HUES6 (cell line): ENCODE results near the gene A3GALT2.

Source experiments
- H3K27ac ChIP-seq: 2 replicates; pipeline ENCODE4 v1.7.0; 2013; ENCODE audit warnings: low read depth, mild to moderate bottlenecking, low read length, inconsistent platforms
- H3K27me3 ChIP-seq: 2 replicates; pipeline ENCODE4 v1.6.1; 2013; ENCODE audit warnings: low read length; ENCODE audit not compliant: control insufficient read depth, insufficient read depth
- H3K36me3 ChIP-seq: 2 replicates; pipeline ENCODE4 v1.6.1; 2013; ENCODE audit warnings: low read length; ENCODE audit not compliant: control insufficient read depth, insufficient read depth
- H3K4me1 ChIP-seq: 2 replicates; pipeline ENCODE4 v1.6.1; 2013; ENCODE audit warnings: low read length; ENCODE audit not compliant: control insufficient read depth, insufficient read depth
- H3K4me3 ChIP-seq: 2 replicates; pipeline ENCODE4 v1.5.1; 2013; ENCODE audit warnings: low read depth, low read length
- H3K9ac ChIP-seq: one replicate; pipeline ENCODE4 v1.6.1; 2013; ENCODE audit warnings: mild to moderate bottlenecking, low read length
- H3K9me3 ChIP-seq: 2 replicates; pipeline ENCODE4 v1.6.1; 2013; ENCODE audit warnings: low read depth, low read length; ENCODE audit not compliant: control insufficient read depth, insufficient read depth

Gene A3GALT2

GRCh38 chr1:33350611-33351280 lies 29.8 kb upstream of the A3GALT2 start:
- Histone ChIP-seq H3K9me3 (no peaks in the 10 kb centered on the region), H3K4me1 (peaks cover 33% of the 10 kb centered on the region), H3K36me3 (no peaks in the 10 kb centered on the region), H3K27ac (no peak overlapping the region), H3K27me3 (peaks cover 94% of the 10 kb centered on the region), H3K9ac (peak overlapping the region; percentile 77), H3K4me3 (peak overlapping the region; percentile 77)

GRCh38 chr1:33349778-33350610 lies 29.1 kb upstream of the A3GALT2 start:
- Histone ChIP-seq H3K9ac (peak overlapping the region; percentile 77), H3K4me3 (peak overlapping the region; percentile 77), H3K27me3 (peaks cover 91% of the 10 kb centered on the region), H3K36me3 (no peaks in the 10 kb centered on the region), H3K27ac (no peak overlapping the region), H3K4me1 (peaks cover 33% of the 10 kb centered on the region), H3K9me3 (no peaks in the 10 kb centered on the region)

DNA sequence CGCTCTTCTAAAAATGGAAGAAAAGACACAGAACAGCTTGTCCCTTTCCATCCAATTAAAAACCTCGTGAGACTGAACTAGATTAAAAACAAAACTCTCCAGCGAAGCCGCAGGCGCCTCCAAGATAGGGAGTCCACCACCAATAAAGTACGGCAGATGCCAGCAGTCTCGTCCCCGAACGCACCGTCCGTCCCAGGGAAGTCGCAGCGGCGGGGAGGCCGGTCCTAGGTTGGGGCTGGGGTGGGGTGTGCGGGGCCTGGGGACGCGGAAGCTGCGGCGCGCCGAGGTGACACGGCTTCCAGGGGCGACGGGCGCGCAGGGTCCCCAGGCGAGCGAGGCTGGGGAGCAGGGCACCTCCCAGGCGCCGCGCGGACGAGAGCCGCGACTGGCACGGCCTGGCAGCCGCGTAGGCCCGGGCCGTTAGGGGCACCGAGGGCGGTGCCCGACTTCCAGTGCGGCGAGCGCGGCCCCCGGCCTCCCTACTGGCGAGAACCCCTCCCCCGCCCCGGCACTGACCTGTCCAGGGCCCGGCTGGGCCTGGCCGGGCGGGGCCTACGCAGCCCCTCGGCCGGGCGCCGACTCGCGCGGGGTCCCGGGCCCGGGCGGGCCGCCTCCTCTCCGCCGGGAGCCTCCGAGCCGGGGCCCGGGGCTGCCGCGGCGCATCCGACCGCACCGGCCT lies 28.3 kb upstream of the A3GALT2 start:
- peak overlapping the region; percentile 63 for H3K9ac ChIP-seq
- H3K4me1 ChIP-seq, result peaks cover 33% of the 10 kb centered on the region
- H3K4me3 ChIP-seq, result peak overlapping the region; percentile 67
- H3K27me3 ChIP-seq, result peaks cover 90% of the 10 kb centered on the region
- H3K27ac ChIP-seq, result no peak overlapping the region
- H3K9me3 ChIP-seq, result no peaks in the 10 kb centered on the region
- no peaks in the 10 kb centered on the region for H3K36me3 ChIP-seq

DNA sequence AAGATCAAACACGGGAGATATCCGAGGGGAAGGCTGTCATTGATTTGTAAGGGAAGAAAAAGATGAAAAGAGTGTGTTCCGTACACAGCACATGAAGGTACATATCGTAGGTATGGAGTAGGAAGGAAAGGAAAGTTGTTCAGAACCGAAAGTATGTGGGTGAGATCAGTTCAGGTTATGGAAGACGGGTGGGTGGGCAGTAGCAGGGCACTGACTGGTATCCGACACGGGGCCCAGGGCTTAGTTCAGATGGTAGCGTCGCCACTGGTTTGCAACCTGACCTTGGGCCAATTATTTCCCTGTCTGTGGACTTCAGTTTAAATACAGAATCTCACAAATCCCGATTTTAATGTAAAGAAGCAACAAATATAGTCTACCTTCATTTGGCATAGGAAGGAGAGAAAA lies 27.8 kb upstream of the A3GALT2 start:
- H3K4me3 ChIP-seq, result peak overlapping the region; percentile 67
- peaks cover 33% of the 10 kb centered on the region for H3K4me1 ChIP-seq
- H3K9ac ChIP-seq, result no peak overlapping the region
- no peak overlapping the region for H3K27ac ChIP-seq
- H3K36me3 ChIP-seq, result no peaks in the 10 kb centered on the region
- peaks cover 90% of the 10 kb centered on the region for H3K27me3 ChIP-seq
- H3K9me3 ChIP-seq, result no peaks in the 10 kb centered on the region

- peaks cover 33% of the 10 kb centered on the region for H3K4me1 ChIP-seq
- H3K27ac ChIP-seq, result no peak overlapping the region
- H3K9me3 ChIP-seq, result no peaks in the 10 kb centered on the region
- H3K4me3 ChIP-seq, result peak overlapping the region; percentile 67
- H3K9ac ChIP-seq, result no peak overlapping the region
- H3K27me3 ChIP-seq, result peaks cover 87% of the 10 kb centered on the region
- no peaks in the 10 kb centered on the region for H3K36me3 ChIP-seq
These were observed 27.3 kb upstream of the A3GALT2 start for GRCh38 chr1:33348194-33348593.

- no peak overlapping the region for H3K9ac ChIP-seq
- H3K27ac ChIP-seq, result no peak overlapping the region
- peaks cover 38% of the 10 kb centered on the region for H3K4me1 ChIP-seq
- peaks cover 82% of the 10 kb centered on the region for H3K27me3 ChIP-seq
- no peaks in the 10 kb centered on the region for H3K9me3 ChIP-seq
- peak overlapping the region; percentile 17; the same call in 1 of the 2 replicates for H3K4me3 ChIP-seq
- H3K36me3 ChIP-seq, result no peaks in the 10 kb centered on the region
These were observed 26.7 kb upstream of the A3GALT2 start for GRCh38 chr1:33347650-33347992.

DNA sequence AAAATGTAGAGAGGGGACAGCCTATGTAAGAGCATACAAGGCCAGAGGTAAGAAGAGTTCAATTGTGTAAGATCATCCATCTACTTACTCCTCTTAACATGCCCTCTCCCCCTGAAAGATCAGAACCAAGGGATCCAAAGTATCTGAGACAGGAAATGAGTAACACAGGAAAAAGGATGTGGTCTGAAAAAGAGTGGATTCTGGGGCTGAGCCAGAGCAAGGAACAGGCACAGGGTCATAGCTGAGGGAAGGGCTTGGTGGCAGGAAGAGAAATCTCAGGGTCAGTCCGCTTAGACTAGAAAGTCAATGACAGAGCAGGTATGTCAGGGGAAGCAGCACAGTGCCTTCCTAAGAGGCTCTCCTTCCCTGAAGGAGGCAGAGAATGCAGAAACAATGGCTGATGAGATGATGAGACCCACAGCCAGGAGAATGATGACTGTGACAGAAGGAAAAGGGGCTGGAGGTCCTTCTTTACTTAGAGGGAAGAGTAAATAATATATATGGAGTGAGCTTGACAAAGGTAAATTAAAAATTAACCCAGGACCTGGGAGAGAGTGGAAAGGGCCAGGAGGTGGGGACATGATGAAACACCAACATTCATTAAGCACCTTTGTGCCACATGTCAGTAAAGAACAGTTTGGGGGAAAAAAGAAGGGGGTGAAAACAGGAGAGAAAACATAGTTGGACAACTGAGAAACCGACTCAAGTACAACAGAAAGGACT lies 26.2 kb upstream of the A3GALT2 start:
- H3K27ac ChIP-seq, result no peak overlapping the region
- no peaks in the 10 kb centered on the region for H3K36me3 ChIP-seq
- 0 out of 2 replicates have a peak overlapping the region, but pooled peaks have one; percentile 17 for H3K4me3 ChIP-seq
- no peaks in the 10 kb centered on the region for H3K9me3 ChIP-seq
- peaks cover 76% of the 10 kb centered on the region for H3K27me3 ChIP-seq
- peaks cover 43% of the 10 kb centered on the region for H3K4me1 ChIP-seq
- H3K9ac ChIP-seq, result no peak overlapping the region

- H3K4me3 ChIP-seq, result no peak overlapping the region
- H3K36me3 ChIP-seq, result no peaks in the 10 kb centered on the region
- H3K9ac ChIP-seq, result no peak overlapping the region
- peaks cover 76% of the 10 kb centered on the region for H3K27me3 ChIP-seq
- no peaks in the 10 kb centered on the region for H3K9me3 ChIP-seq
- H3K4me1 ChIP-seq, result peaks cover 49% of the 10 kb centered on the region
- no peak overlapping the region for H3K27ac ChIP-seq
These were observed 25.6 kb upstream of the A3GALT2 start for GRCh38 chr1:33346533-33346926.

GRCh38 chr1:33344896-33345560 lies 24.1 kb upstream of the A3GALT2 start:
- H3K36me3 ChIP-seq, result no peaks in the 10 kb centered on the region
- peaks cover 54% of the 10 kb centered on the region for H3K4me1 ChIP-seq
- H3K9ac ChIP-seq, result no peak overlapping the region
- peaks cover 69% of the 10 kb centered on the region for H3K27me3 ChIP-seq
- H3K9me3 ChIP-seq, result no peaks in the 10 kb centered on the region
- no peak overlapping the region for H3K27ac ChIP-seq
- no peak overlapping the region for H3K4me3 ChIP-seq

DNA sequence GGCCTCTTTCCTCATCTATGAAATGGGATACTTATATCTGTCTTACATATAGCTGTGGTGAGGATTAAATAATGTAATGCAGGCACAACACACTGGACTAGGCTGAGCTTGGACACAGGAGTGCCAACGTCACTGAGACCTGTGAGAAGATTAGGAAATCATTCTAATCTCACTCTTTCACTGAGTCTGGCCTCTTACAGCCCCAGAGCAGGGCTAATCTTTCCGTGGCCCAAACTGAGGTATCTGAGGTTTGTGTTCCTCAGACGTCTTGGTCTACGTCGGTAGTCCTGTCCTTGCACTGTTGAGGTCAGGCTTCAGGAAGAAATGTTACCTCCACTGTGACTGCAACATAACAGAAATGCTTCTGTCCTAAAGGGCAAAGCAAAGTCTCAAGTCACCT lies 22.6 kb upstream of the A3GALT2 start:
- Histone ChIP-seq H3K4me3 (no peak overlapping the region), H3K9ac (no peak overlapping the region), H3K4me1 (peaks cover 66% of the 10 kb centered on the region), H3K36me3 (no peaks in the 10 kb centered on the region), H3K27me3 (peaks cover 73% of the 10 kb centered on the region), H3K27ac (no peak overlapping the region), H3K9me3 (no peaks in the 10 kb centered on the region)
